Duodenal mucosa (tissue), 2 donors: ENCODE data around the gene PCDHB16.
"Not testable (repeated sequence)": the region's sequence is repeated elsewhere in the genome, so short reads cannot be mapped to it uniquely, and the experiment has no call there.

Source experiments
- H3K27ac ChIP-seq: one replicate; pipeline ENCODE4 v1.7.0; 2013; ENCODE audit warnings: low read depth, low read length
- H3K27me3 ChIP-seq, 2 donors: one replicate each; pipeline ENCODE4 v1.7.0; 2013; ENCODE audit warnings: low read length in 2 of 2, control low read depth in 1 of 2; ENCODE audit not compliant: insufficient read depth in 2 of 2, control insufficient read depth in 1 of 2
- H3K36me3 ChIP-seq, 2 donors: one replicate each; pipeline ENCODE4 v1.7.0; 2013; ENCODE audit warnings: low read length in 2 of 2, control low read depth in 1 of 2; ENCODE audit not compliant: insufficient read depth in 2 of 2, control insufficient read depth in 1 of 2
- H3K4me1 ChIP-seq, 2 donors: one replicate each; pipeline ENCODE4 v1.7.0; 2013; ENCODE audit warnings: low read length in 2 of 2, control low read depth in 1 of 2; ENCODE audit not compliant: insufficient read depth in 2 of 2, control insufficient read depth in 1 of 2
- H3K4me3 ChIP-seq, 2 donors: one replicate each; pipeline ENCODE4 v1.7.0; 2013; ENCODE audit warnings: low read length in 2 of 2, low read depth in 1 of 2
- H3K9ac ChIP-seq, 2 donors: one replicate each; pipeline ENCODE4 v1.7.0; 2013; ENCODE audit warnings: low read length in 2 of 2, low read depth in 1 of 2
- H3K9me3 ChIP-seq, 2 donors: one replicate each; pipeline ENCODE4 v1.7.0; 2013; ENCODE audit warnings: low read length in 2 of 2, control low read depth in 1 of 2; ENCODE audit not compliant: control insufficient read depth in 1 of 2

PCDHB16 gene

DNA sequence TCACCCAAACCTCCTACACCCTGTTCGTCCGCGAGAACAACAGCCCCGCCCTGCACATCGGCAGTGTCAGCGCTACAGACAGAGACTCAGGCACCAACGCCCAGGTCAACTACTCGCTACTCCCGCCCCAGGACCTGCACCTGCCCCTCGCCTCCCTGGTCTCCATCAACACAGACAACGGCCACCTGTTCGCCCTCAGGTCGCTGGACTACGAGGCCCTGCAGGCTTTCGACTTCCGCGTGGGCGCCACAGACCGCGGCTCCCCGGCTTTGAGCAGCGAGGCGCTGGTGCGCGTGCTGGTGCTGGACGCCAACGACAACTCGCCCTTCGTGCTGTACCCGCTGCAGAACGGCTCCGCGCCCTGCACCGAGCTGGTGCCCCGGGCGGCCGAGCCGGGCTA lies 18.9 kb downstream of the PCDHB16 start:
- not testable (repeated sequence) for H3K27ac ChIP-seq, H3K4me1 ChIP-seq, H3K9ac ChIP-seq, H3K27me3 ChIP-seq, H3K4me3 ChIP-seq, H3K36me3 ChIP-seq
- H3K9me3 ChIP-seq, result peaks cover 5 to 29% of the 10 kb centered on the region in 2 donors

- H3K9ac ChIP-seq, H3K27me3 ChIP-seq, H3K4me3 ChIP-seq, H3K27ac ChIP-seq, H3K36me3 ChIP-seq, H3K4me1 ChIP-seq: not testable (repeated sequence)
- peaks cover 5 to 24% of the 10 kb centered on the region in 2 donors for H3K9me3 ChIP-seq
Observed at GRCh38 chr5:141201646-141202045, 19.5 kb downstream of the PCDHB16 start.

- Histone ChIP-seq H3K4me3 (peak within 1 kb of the TSS in 1 of 2 donors; percentile 34), H3K9ac (no peak within 1 kb of the TSS), H3K27ac (no peak within 1 kb of the TSS), H3K9me3 (peaks cover 4 to 8% of the 10 kb centered on the region in 2 donors), H3K36me3 (no peaks in the 10 kb centered on the region), H3K4me1 (no peaks in the 10 kb centered on the region), H3K27me3 (no peaks in the 10 kb centered on the region)
Observed at GRCh38 chr5:141208478-141208877, 26.3 kb downstream of the PCDHB16 start, which contains the start of gene PCDHB12. Gene PCDHB12, plus strand, starts transcription at chr5:141208719. Its CDS starts 189 bp downstream, at chr5:141208908.

GRCh38 chr5:141210281-141210680 lies 28.1 kb downstream of the PCDHB16 start:
- H3K36me3 ChIP-seq, H3K4me1 ChIP-seq, H3K27ac ChIP-seq, H3K9ac ChIP-seq, H3K4me3 ChIP-seq, H3K27me3 ChIP-seq: not testable (repeated sequence)
- peaks cover 4 to 13% of the 10 kb centered on the region in 2 donors for H3K9me3 ChIP-seq

DNA sequence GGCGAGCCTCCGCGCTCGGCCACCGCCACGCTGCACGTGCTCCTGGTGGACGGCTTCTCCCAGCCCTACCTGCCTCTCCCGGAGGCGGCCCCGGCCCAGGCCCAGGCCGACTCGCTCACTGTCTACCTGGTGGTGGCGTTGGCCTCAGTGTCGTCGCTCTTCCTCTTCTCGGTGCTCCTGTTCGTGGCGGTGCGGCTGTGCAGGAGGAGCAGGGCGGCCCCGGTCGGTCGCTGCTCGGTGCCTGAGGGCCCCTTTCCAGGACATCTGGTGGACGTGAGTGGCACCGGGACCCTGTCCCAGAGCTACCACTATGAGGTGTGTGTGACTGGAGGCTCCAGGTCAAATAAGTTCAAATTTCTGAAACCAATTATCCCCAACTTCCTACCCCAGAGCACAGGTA lies 28.7 kb downstream of the PCDHB16 start:
- H3K9ac ChIP-seq, H3K4me1 ChIP-seq, H3K4me3 ChIP-seq, H3K27me3 ChIP-seq, H3K27ac ChIP-seq, H3K36me3 ChIP-seq: not testable (repeated sequence)
- H3K9me3 ChIP-seq, result peaks cover 4 to 15% of the 10 kb centered on the region in 2 donors

GRCh38 chr5:141213656-141214339 lies 31.6 kb downstream of the PCDHB16 start, which contains the start of gene PCDHB13:
Gene PCDHB13, plus strand, starts transcription at chr5:141213919. Its CDS starts 205 bp downstream, at chr5:141214124.
- peaks cover 9 to 23% of the 10 kb centered on the region in 2 donors for H3K9me3 ChIP-seq
- not testable (repeated sequence) for H3K27ac ChIP-seq, H3K4me1 ChIP-seq, H3K27me3 ChIP-seq, H3K36me3 ChIP-seq, H3K9ac ChIP-seq, H3K4me3 ChIP-seq

DNA sequence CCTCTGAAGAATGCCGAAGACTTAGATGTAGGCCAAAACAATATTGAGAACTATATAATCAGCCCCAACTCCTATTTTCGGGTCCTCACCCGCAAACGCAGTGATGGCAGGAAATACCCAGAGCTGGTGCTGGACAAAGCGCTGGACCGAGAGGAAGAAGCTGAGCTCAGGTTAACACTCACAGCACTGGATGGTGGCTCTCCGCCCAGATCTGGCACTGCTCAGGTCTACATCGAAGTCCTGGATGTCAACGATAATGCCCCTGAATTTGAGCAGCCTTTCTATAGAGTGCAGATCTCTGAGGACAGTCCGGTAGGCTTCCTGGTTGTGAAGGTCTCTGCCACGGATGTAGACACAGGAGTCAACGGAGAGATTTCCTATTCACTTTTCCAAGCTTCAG lies 32.4 kb downstream of the PCDHB16 start:
- peaks cover 6 to 23% of the 10 kb centered on the region in 2 donors for H3K9me3 ChIP-seq
- not testable (repeated sequence) for H3K36me3 ChIP-seq, H3K4me1 ChIP-seq, H3K9ac ChIP-seq, H3K27me3 ChIP-seq, H3K27ac ChIP-seq, H3K4me3 ChIP-seq

DNA sequence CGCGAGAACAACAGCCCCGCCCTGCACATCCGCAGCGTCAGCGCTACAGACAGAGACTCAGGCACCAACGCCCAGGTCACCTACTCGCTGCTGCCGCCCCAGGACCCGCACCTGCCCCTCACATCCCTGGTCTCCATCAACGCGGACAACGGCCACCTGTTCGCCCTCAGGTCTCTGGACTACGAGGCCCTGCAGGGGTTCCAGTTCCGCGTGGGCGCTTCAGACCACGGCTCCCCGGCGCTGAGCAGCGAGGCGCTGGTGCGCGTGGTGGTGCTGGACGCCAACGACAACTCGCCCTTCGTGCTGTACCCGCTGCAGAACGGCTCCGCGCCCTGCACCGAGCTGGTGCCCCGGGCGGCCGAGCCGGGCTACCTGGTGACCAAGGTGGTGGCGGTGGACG lies 33.3 kb downstream of the PCDHB16 start:
- H3K27ac ChIP-seq, H3K27me3 ChIP-seq, H3K9ac ChIP-seq, H3K4me3 ChIP-seq, H3K4me1 ChIP-seq, H3K36me3 ChIP-seq: not testable (repeated sequence)
- H3K9me3 ChIP-seq, result peaks cover 8 to 17% of the 10 kb centered on the region in 2 donors

DNA sequence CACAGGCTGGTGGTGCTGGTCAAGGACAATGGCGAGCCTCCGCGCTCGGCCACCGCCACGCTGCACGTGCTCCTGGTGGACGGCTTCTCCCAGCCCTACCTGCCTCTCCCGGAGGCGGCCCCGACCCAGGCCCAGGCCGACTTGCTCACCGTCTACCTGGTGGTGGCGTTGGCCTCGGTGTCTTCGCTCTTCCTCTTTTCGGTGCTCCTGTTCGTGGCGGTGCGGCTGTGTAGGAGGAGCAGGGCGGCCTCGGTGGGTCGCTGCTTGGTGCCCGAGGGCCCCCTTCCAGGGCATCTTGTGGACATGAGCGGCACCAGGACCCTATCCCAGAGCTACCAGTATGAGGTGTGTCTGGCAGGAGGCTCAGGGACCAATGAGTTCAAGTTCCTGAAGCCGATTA lies 33.8 kb downstream of the PCDHB16 start:
- H3K4me1 ChIP-seq, H3K36me3 ChIP-seq, H3K27ac ChIP-seq, H3K27me3 ChIP-seq, H3K4me3 ChIP-seq, H3K9ac ChIP-seq: not testable (repeated sequence)
- H3K9me3 ChIP-seq, result peaks cover 8 to 17% of the 10 kb centered on the region in 2 donors

- Histone ChIP-seq H3K36me3 (no peaks in the 10 kb centered on the region), H3K4me1 (no peaks in the 10 kb centered on the region), H3K9ac (no peak within 1 kb of the TSS), H3K4me3 (peak within 1 kb of the TSS; percentile 14 to 15), H3K9me3 (peaks cover 8% of the 10 kb centered on the region in 2 donors), H3K27ac (no peak within 1 kb of the TSS), H3K27me3 (no peaks in the 10 kb centered on the region)
Observed at GRCh38 chr5:141223112-141223783, 41.1 kb downstream of the PCDHB16 start, which contains the start of gene PCDHB14. Gene PCDHB14, plus strand, starts transcription at chr5:141223343. Its CDS starts 163 bp downstream, at chr5:141223506.
